HG02571 (cell line): ENCODE measurements around the gene HCAR2.
"Not testable (repeated sequence)": the region's sequence is repeated elsewhere in the genome, so short reads cannot be mapped to it uniquely, and the experiment has no call there.

ENCODE experiments used
- ATAC-seq: cut with Tn5 transposase; IDR thresholded peaks from one replicate; pipeline ENCODE4 v1.9.1; 2021; ENCODE audit warnings: mild to moderate bottlenecking, moderate library complexity; ENCODE audit not compliant: unreplicated experiment

Gene HCAR2

DNA sequence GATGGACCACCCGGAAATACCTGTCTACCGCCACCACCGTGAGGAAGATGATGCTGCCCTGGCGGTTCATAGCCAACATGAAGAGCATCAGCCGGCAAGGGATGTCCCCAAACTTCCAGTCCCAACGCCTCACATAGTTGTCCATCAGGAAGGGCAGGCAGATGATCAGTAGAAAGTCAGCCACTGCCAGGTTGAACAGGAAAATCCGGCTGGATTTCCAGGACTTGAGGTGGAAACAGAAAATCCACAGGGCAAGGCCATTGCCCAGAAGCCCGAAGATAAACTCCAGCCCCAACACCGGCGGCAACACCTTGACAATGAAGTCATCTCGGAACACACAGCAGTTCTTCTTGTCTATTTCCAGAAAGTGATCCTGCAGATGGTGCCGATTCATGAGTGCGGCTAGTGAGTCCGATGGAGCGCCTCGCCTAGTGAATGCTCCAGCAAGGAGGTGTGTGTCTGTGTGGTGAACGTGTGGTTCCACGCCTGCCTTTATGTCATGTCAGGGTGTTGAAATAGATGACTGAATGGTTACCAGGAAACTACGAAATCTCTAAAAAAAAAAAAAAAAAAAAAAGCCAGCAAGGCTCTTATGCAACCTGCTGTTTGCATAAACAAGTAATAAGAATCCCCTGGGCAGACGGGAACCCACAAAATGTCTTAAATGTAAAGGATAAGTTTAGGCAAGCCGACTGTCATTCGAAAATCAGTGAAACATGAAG is at the start of gene HCAR2:
Gene HCAR2 (minus strand): TSS at position 468 of the 722 bp plus-strand sequence. CDS start 74 bp downstream, at position 394.
- not testable (repeated sequence) for ATAC-seq

DNA sequence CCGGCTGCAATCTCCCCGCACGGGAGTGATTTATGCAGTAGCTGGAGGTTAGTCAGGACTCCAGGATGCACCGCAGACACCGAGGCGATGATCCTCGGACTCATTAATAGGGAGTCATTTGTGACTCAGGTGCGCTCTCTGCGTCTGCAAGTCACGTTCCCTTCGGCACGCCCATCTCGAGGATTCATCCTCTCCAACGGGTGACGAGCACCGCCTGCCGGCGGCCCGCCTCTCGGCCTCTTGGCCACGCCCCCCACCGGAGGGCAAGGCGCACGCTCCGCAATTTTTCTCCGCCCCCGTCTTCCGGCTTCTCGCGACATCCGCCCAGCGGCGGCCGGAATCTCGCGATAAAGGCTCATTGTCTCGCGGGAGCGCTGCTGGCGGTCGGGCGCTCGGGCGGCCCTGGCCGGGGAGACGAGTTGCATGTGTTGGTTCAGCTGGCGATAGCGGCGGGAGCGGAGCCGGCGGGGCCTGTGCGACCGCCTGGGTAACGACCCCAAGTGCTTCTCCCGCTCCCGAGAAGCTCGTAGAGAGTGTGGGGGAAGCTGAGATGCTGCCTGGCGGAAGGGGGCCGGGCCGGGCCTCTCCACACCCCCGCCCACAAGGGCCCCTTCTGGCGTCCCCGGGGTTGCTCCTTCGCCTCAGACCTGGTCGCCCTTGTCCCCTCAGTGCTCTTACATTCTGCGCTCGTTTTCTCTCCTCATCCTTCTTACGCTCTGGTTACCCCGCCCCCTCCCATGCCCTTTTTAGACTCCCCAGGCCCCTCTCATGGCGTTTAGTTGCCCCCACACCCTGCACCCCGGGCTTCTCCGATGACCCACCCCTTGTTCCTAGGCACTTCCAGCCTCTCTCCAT is 49.5 kb upstream of the HCAR2 start, which contains the start of gene DENR:
Gene DENR (plus strand): TSS at position 361 of the 855 bp plus-strand sequence. CDS start 878 bp downstream, outside the sequence.
- peak; percentile 91 for ATAC-seq

DNA sequence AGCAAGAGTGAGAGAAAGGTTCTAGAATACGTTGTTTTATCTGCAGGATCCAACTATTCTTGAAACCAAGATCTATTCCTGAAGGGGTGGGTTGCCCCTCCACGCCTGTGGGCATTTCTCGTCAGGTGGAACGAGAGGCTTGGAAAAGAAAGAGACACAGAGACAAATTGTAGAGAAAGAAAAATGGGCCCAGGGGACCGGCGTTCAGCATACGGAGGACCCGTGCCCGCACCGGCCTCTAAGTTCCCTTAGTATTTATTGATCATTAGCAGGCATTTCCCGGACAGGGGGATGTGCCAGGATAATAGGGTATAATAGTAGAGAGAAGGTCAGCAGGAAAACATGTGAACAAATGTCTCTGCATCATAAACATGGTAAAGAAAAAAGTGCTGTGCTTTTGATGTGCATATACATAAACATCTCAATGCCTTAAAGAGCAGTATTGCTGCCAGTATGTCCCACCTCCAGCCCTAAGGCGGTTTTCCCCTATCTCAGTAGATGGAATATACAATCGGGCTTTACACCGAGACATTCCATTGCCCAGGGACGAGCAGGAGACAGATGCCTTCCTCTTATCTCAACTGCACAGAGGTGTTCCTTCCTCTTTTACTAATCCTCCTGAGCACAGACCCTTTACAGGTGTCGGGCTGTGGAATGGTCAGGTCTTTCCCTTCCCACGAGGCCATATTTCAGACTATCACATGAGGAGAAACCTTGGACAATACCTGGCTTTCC is 47.8 kb upstream of the HCAR2 start:
- ATAC-seq, result not testable (repeated sequence)

DNA sequence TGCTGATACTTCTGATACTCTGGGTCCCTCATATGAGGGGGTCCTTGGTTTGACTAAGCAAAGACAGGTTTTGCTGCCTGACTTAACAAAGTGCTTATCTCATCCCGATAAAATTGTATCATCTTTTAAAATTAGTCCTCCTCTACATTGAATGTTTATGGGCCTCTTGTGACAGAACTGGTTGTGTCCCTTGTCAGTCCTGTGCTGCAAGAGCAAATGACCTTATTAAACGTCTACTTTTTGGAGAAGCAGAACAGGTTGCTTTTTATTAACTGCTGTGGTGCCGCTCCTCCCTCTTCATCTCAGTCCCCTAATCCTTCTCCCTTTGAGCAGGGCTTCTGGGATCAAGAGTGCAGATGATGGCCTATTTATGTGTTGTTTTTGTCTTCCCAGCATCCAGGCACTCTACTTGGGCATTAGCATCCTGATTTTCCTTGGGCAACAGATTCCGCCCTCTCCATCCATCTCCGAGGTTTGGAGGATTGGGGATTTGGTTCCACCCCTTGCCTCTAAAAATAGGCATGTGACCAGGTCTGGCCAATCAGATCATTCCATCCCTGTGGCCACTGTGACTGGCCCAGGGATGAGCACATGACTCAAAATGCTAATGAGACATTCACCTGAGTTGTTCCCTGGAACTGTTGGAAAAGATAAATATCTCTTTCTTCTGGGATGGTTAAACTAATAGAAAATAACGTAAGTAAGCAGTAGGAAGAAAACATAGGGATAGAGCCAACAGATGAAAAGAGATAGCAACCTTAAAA is 46.6 kb upstream of the HCAR2 start:
- no peak for ATAC-seq

DNA sequence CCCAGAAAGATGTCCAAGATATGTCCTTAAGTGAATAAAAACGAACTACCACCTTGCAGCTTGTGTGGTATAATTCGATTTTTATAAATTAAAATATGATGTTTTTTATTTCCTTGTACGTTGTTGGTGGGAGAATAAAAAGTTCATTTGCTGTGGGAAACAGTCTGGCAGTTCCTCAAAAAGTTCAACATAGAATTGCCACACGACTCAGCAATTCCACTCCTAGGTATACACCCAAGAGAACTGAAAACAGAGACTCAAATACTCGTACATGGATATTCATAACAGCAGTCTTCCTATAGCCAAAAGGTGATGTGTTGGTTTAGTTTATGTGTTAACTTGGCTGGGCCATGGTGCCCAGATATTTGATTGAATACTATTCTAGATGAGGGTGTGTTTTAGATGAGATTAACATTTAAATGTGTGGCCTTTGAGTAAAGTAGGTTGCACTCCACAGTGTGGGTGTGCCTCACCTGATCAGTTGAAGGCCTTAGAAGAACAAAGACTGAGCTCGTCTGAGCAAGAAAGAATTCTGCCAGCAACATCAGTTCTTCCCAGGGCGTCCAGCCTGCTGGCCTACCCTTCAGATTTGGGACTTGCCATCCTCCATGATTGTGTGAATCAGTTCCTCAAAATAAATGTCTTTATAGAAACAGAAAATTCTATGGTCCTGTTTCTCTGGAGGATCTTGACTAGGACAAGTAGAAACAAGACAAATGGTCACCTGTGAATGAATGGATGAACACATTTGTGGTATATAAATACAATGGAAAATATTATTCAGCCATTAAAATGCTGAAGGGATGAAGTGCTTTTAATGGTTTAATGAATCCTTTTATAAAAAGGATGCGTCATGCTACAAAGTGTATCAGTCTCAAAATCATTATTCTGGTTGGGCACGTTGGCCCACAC is 44.3 kb upstream of the HCAR2 start:
- ATAC-seq, result no peak

DNA sequence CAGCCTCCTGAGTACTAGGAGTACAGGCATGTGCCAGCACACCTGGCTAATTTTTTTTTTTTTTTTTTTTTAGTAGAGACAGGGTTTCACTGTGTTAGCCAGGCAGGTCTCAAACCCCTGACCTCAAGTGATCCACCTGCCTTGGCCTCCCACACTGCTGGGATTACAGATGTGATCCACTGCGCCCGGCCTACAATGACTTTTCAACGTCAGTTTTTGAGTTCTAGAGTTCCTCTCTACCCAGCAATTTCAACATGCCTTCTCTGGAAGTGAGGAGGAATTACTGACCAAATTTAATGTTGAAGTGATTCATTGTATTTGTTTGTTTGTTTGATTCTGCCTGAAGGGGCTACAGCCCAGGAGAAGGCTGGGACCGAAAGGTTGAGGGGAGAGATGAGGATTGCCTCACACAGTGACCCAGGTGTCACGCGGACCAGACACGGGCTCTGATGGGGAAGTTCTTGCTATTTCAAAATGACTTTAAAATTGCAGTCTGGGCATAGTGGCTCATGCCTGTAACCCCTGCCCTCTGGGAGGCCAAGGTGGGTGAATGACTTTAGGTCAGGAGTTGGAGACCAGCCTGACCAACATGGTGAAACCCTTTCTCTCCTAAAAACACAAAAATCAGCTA is 40.9 kb upstream of the HCAR2 start:
- no peak for ATAC-seq

DNA sequence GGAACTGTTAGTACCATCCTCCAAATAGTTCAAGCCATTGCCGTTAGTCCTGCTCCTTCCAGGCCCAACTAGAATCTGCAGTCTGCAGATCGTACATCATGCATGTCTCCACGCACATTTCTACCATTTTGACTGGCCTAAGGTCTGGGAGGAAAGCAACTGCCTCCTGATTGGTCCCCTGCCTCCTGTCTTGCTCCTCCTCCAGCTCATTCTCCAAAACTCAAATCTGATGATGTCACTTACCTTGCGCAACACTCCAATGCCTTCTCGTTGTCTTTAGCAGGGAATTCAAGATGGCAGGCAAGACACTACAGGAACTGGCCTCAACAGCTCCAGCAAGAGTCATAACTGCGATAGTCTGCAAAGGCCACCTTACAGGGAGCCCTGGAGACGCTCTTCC is 37.2 kb upstream of the HCAR2 start:
- ATAC-seq, result no peak

DNA sequence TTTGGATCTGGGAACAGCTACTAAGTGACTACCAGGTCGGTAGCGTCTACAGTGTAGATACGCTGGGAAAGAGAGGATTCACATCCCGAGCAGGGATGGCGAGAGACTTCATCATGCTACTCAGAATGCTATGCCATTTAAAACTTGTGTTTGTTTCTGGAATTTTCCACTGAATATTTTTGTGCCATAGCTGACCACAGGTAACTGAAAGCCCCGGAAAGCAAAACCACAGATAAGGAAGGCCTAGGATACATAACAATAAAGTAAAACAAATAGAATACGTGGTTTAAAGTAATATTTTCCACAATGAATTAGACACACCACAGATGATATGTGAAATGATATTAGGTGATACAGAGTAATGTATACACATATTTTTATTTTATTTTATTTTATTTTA is 35.4 kb upstream of the HCAR2 start:
- ATAC-seq, result no peak

DNA sequence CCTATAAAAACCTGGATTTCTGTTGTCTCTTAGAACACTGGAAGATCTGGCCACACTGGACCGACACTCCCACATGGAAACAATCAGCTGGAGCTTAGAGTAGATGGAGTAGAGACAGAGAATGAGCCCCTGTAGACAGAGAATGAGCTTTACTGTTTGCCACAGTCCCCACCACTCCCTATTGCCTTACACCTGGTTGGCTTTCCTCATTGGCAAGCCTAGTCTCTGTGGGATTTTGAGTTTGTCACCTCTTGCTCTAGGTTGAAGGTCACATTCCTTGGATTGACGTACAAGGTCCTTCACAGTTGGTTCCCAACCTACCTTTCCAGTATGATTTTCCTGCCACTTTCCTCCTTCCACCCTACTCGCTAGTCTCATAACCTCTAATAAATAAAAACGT is 29.5 kb upstream of the HCAR2 start:
- ATAC-seq, result no peak

DNA sequence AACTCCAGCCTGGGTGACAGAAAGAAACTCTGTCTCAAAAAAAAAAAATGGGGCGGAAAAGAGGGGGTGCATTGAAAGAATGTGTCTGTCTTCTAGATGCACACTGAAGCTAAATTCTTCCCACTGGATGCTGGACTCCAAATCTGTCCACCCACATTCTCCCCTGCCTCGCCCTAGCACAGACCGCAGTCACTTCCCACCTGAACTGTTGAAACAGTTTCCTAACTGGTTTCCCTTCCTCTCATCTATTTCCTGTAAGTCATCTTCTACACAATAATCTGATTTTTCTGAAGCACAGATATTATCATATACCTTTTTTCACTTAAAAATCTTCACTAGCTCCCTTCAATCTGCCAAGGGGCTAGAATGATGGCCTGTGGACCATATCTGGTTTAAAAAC is 29.0 kb upstream of the HCAR2 start:
- no peak for ATAC-seq

DNA sequence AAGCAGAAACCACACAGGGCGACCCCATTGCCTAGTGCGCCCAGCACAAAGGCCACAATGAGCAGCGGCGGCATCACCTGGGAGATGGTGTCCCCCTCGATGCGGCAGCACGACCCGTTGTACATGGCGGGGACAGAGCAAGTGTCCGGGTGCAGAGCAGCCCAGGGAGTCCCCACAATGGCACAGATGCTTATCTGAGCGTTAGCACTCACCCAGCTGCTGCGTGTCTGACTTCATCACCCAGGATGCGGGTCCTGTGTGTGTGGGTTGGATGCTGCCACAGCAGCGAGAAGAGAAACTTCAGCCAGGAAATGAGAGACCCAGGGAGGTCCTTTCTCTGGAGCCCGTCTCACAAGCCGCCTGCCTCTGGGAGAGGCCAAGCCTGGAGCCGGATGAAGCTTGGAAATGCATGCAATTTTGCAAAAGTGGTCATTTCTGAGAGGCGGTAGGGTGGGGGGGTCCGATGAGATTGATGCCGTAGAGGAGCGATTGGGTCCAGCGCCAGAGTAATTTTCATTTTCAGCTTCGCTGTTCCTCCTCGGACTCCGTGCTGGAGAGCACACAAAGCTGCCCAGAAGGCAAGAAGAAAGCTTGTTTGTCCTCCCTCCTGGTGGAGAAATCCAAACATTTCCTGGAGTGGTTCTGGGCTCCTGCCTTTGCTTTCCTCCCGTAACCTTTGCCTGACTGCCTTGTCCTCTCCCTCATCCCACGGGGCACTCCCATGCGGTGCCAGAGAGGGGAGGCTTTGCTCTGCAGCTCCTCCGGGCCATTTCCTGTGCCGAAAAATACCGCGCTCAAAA is 27.3 kb upstream of the HCAR2 start, which contains the start of gene HCAR1:
Gene HCAR1 (minus strand): TSS at position 630 of the 800 bp plus-strand sequence. CDS start 505 bp downstream, at position 125.
- no peak for ATAC-seq

DNA sequence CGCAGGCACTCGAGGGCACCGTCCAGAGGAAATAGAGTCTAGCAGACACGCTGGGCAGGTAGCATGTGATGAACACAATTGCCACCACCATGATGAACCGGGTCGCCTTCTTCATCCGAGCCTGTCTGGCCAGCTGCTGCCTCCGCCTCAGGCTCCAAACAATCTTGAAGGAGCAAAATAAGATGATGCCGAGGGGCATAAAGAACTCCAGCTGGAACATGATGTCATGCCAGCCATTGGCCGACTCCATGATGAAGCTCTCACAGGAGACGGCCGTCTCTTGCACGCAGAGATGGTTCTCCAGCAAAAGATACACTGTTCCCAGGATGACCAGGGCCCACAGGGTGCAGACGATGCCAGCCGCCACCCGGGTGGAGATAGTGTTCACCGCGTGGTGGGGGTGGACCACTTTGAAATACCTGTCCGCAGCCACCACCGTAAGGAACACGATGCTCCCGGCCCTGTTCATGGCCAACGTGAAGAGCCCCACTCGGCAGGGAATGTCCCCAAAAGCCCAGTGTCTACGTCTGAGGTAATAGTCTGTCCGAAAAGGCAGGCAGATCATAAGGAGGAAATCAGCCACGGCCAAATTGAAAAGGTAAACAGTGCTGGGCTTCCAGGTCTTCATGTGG is 26.5 kb upstream of the HCAR2 start:
- ATAC-seq, result no peak

DNA sequence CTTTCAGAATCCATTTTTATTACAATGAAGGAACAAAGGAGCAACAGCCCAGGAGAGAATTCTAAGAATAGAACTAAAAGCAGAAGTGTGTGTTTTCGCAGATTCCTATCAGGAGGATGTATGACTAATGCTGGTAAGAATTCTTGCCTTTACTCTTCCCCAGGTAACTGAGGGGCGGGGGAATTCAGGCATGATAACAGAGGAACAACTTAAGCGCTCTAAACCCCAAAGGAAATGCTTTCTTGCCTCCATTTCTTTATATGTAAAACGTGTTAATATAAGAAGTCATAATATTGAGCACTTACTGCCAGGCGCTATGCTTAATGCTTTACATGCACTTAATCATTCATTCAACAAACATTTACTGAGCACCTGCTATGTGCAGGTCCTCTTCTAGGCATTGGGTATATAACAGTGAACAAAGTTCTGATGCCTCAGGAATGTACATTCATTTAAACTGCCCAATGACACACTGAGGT is 23.0 kb upstream of the HCAR2 start:
- ATAC-seq, result no peak

DNA sequence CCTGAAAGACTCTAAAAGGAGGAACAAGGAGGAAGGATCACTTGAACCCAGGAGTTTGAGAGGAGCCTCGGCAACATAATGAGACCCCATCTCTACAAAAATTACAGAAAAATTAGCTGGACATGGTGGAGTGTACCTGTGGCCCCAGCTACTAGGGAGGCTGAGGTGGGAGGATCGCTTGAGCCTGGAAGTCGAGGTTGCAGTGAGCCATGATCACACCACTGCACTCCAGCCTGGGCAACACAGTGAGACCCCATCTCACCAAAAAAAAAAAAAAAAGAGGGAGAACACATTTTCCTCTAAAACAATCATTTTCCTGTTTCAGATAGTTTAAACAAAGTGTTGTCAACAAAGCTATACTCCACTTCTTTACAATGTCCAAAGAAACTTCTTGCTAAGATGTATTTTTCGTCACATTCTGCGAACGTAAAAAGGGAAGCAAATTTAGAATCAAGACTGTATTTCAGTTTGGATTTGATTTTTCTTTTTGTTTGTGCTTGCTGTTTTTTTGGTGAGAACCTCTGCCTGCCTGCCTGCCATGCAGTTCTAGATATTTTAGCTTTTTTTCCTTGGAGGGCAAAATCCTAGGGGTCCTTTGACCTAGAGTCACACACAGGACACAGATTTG is 22.4 kb upstream of the HCAR2 start:
- no peak for ATAC-seq

DNA sequence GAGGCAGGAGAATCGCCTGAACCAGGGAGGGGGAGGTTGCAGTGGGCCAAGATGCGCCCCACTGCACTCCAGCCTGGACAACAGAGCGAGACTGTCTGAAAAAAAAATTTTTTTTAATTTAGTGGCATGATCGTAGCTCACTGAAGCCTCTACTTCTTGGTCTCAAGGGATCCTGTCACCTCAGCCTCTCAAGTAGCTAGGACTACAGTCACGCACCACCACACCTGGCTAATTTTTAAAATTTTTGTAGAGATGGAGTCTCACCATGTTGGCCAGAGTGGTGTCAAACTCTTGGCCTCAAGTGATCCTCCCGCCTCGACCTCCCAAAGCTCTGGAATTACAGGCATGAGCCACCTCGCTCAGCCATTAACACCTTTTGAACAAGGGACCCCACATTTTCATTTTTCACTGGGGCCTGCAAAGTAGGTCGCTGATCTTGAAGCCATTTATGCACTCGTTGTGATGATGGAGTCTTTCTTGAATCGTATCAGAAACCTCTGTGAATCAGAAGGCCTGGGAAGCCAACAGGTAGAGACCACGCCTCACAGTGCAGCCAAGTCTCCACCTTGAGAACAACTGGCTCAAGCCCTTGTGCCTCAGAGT is 21.6 kb upstream of the HCAR2 start:
- ATAC-seq, result no peak

DNA sequence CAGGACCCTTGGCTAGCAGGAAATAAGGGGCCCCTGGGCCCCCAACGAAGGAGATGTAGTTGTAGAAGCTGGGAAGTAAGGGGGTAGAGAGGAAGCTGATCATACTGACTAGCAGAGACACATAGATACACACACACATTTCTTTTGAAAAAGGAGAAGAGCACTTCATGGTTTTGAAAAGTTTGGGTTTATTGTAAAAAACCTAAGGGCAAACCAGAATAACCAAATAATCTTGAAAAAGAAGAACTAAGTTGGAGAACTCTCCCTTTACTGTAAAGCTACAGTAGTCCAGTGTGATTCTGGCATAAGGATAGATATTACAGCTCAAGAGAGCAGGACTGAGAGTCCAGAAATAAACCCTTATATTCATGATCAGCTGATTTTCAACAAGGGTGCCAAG is 19.2 kb upstream of the HCAR2 start:
- no peak for ATAC-seq
